ENCODE data around the gene CAPNS1.

The CAPNS1 gene

GRCh38 chr19:36152352-36153091, 12.7 kb downstream of the CAPNS1 start, which contains the start of gene COX7A1:
COX7A1 (minus strand) TSS chr19:36152447; CDS start chr19:36152407, 40 bp downstream.
- Histone ChIP-seq H3K4me3 (ENCODE audit: insufficient read depth in 1 of 2, low read depth in 1 of 2, low read length in 2 of 2) (peak within 1 kb of the TSS in 1 of 2 experiments; percentile 83), H3K4me1 (ENCODE audit: control insufficient read depth, insufficient read depth, low read depth, low read length) (peaks cover 6% of the 10 kb centered on the region), H3K14ac (ENCODE audit: low read length in 2 of 2) (no peak within 1 kb of the TSS), H2BK12ac (ENCODE audit: low read length in 2 of 2) (no peak within 1 kb of the TSS), H2BK120ac (ENCODE audit: low read depth, low read length) (no peak within 1 kb of the TSS), H3K36me3 (ENCODE audit: control insufficient read depth in 1 of 2, insufficient read depth in 2 of 2, low read depth in 1 of 2, low read length in 2 of 2) (peaks cover 33 to 60% of the 10 kb centered on the region in 2 experiments), H3K9me3 (ENCODE audit: control insufficient read depth, low read length) (no peaks in the 10 kb centered on the region), H3K23ac (ENCODE audit: low read length in 2 of 2) (no peak within 1 kb of the TSS), H3K27me3 (ENCODE audit: control insufficient read depth in 1 of 2, insufficient read depth in 1 of 2, low read length in 2 of 2) (no peaks in the 10 kb centered on the region), H4K91ac (ENCODE audit: low read length) (no peak within 1 kb of the TSS), H4K8ac (ENCODE audit: low read length) (no peak within 1 kb of the TSS), H3K27ac (ENCODE audit: low read length, poor library complexity, severe bottlenecking) (no peak within 1 kb of the TSS), H2AFZ (ENCODE audit: low read depth, low read length) (no peak within 1 kb of the TSS), H3K4ac (ENCODE audit: low read depth in 1 of 2, low read length in 2 of 2) (no peak within 1 kb of the TSS), H3K79me1 (replicated peaks; ENCODE audit: low read length, poor library complexity, severe bottlenecking) (peaks cover 24% of the 10 kb centered on the region), H2BK15ac (ENCODE audit: low read depth, poor library complexity, severe bottlenecking) (no peak within 1 kb of the TSS), H3K4me2 (ENCODE audit: low read length, poor library complexity, severe bottlenecking) (no peak within 1 kb of the TSS), H2BK5ac (ENCODE audit: low read depth, low read length, poor library complexity, severe bottlenecking) (no peak within 1 kb of the TSS), H2AK5ac (ENCODE audit: low read length, severe bottlenecking) (no peak within 1 kb of the TSS), H3K9ac (ENCODE audit: low read length) (peak within 1 kb of the TSS; percentile 95), H3K18ac (ENCODE audit: low read depth in 1 of 2, low read length in 2 of 2) (no peak within 1 kb of the TSS)
- no peak for DNase-seq
- WGBS = 98% methylated on average over 37 of the region's 40 CpGs

DNA sequence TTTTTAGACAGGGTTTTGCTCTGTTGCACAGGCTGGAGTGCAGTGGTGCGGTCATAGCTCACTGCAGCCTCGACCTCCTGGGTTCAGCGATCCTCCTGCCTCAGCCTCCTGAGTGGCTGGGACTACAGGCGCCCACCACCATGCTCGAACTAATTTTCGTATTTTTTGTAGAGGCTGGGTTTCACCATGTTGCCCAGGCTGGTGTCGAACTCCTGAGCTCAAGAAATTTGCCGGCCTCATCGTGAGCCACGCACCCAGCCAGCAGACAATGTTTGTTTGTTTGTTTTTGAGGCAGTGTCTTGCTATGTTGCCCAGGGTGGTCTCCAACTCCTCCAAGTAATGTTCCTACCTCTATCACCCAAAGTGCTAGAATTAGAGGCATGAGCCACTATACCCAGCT, 13.3 kb downstream of the CAPNS1 start:
- peaks cover 6% of the 10 kb centered on the region for H3K4me1 ChIP-seq (ENCODE audit: control insufficient read depth, insufficient read depth, low read depth, low read length)
- H2BK120ac ChIP-seq (ENCODE audit: low read depth, low read length) = no peak overlapping the region
- no peaks in the 10 kb centered on the region for H3K27me3 ChIP-seq (ENCODE audit: control insufficient read depth in 1 of 2, insufficient read depth in 1 of 2, low read length in 2 of 2)
- no peak overlapping the region for H3K27ac ChIP-seq (ENCODE audit: low read length, poor library complexity, severe bottlenecking)
- H3K4me2 ChIP-seq (ENCODE audit: low read length, poor library complexity, severe bottlenecking) = no peak overlapping the region
- H4K8ac ChIP-seq (ENCODE audit: low read length) = no peak overlapping the region
- 95% methylated on average over 10 of the region's 10 CpGs for WGBS
- no peak overlapping the region for H2BK12ac ChIP-seq (ENCODE audit: low read length in 2 of 2)
- H3K9ac ChIP-seq (ENCODE audit: low read length) = peak overlapping the region; percentile 95
- DNase-seq = no peak
- H2AK5ac ChIP-seq (ENCODE audit: low read length, severe bottlenecking) = no peak overlapping the region
- H4K91ac ChIP-seq (ENCODE audit: low read length) = no peak overlapping the region
- no peak overlapping the region for H2AFZ ChIP-seq (ENCODE audit: low read depth, low read length)
- H2BK15ac ChIP-seq (ENCODE audit: low read depth, poor library complexity, severe bottlenecking) = no peak overlapping the region
- H3K36me3 ChIP-seq (ENCODE audit: control insufficient read depth in 1 of 2, insufficient read depth in 2 of 2, low read depth in 1 of 2, low read length in 2 of 2) = peaks cover 27 to 54% of the 10 kb centered on the region in 2 experiments
- no peak overlapping the region for H3K18ac ChIP-seq (ENCODE audit: low read depth in 1 of 2, low read length in 2 of 2)
- peaks cover 24% of the 10 kb centered on the region for H3K79me1 ChIP-seq (replicated peaks; ENCODE audit: low read length, poor library complexity, severe bottlenecking)
- no peaks in the 10 kb centered on the region for H3K9me3 ChIP-seq (ENCODE audit: control insufficient read depth, low read length)
- no peak overlapping the region for H3K23ac ChIP-seq (ENCODE audit: low read length in 2 of 2)
- H3K14ac ChIP-seq (ENCODE audit: low read length in 2 of 2) = no peak overlapping the region
- no peak overlapping the region for H3K4ac ChIP-seq (ENCODE audit: low read depth in 1 of 2, low read length in 2 of 2)
- H3K4me3 ChIP-seq (ENCODE audit: insufficient read depth in 1 of 2, low read depth in 1 of 2, low read length in 2 of 2) = peak overlapping the region in 1 of 2 experiments; percentile 83
- H2BK5ac ChIP-seq (ENCODE audit: low read depth, low read length, poor library complexity, severe bottlenecking) = no peak overlapping the region

GRCh38 chr19:36160821-36161596, 21.1 kb downstream of the CAPNS1 start:
- Histone ChIP-seq H3K4me2 (ENCODE audit: low read length, poor library complexity, severe bottlenecking) (no peak overlapping the region), H3K4ac (ENCODE audit: low read depth in 1 of 2, low read length in 2 of 2) (no peak overlapping the region), H3K79me1 (replicated peaks; ENCODE audit: low read length, poor library complexity, severe bottlenecking) (peaks cover 3% of the 10 kb centered on the region), H2AFZ (ENCODE audit: low read depth, low read length) (no peak overlapping the region), H2BK5ac (ENCODE audit: low read depth, low read length, poor library complexity, severe bottlenecking) (no peak overlapping the region), H3K4me3 (ENCODE audit: insufficient read depth in 1 of 2, low read depth in 1 of 2, low read length in 2 of 2) (no peak overlapping the region), H2BK12ac (ENCODE audit: low read length in 2 of 2) (no peak overlapping the region), H4K8ac (ENCODE audit: low read length) (no peak overlapping the region), H3K14ac (ENCODE audit: low read length in 2 of 2) (no peak overlapping the region), H3K36me3 (ENCODE audit: control insufficient read depth in 1 of 2, insufficient read depth in 2 of 2, low read depth in 1 of 2, low read length in 2 of 2) (peaks cover 6 to 14% of the 10 kb centered on the region in 2 experiments), H2BK120ac (ENCODE audit: low read depth, low read length) (no peak overlapping the region), H3K4me1 (ENCODE audit: control insufficient read depth, insufficient read depth, low read depth, low read length) (no peaks in the 10 kb centered on the region), H2AK5ac (ENCODE audit: low read length, severe bottlenecking) (no peak overlapping the region), H3K23ac (ENCODE audit: low read length in 2 of 2) (no peak overlapping the region), H3K9ac (ENCODE audit: low read length) (no peak overlapping the region), H3K27me3 (ENCODE audit: control insufficient read depth in 1 of 2, insufficient read depth in 1 of 2, low read length in 2 of 2) (no peaks in the 10 kb centered on the region), H2BK15ac (ENCODE audit: low read depth, poor library complexity, severe bottlenecking) (no peak overlapping the region), H4K91ac (ENCODE audit: low read length) (no peak overlapping the region), H3K18ac (ENCODE audit: low read depth in 1 of 2, low read length in 2 of 2) (no peak overlapping the region), H3K27ac (ENCODE audit: low read length, poor library complexity, severe bottlenecking) (no peak overlapping the region), H3K9me3 (ENCODE audit: control insufficient read depth, low read length) (no peaks in the 10 kb centered on the region)
- WGBS = 96% methylated on average over 7 of the region's 7 CpGs
- no peak for DNase-seq

- Histone ChIP-seq H3K9ac (ENCODE audit: low read length) (no peak overlapping the region), H3K4me3 (ENCODE audit: insufficient read depth in 1 of 2, low read depth in 1 of 2, low read length in 2 of 2) (no peak overlapping the region), H3K4ac (ENCODE audit: low read depth in 1 of 2, low read length in 2 of 2) (no peak overlapping the region), H2AK5ac (ENCODE audit: low read length, severe bottlenecking) (no peak overlapping the region), H2BK12ac (ENCODE audit: low read length in 2 of 2) (no peak overlapping the region), H3K4me2 (ENCODE audit: low read length, poor library complexity, severe bottlenecking) (no peak overlapping the region), H3K27ac (ENCODE audit: low read length, poor library complexity, severe bottlenecking) (no peak overlapping the region), H4K91ac (ENCODE audit: low read length) (no peak overlapping the region), H2BK120ac (ENCODE audit: low read depth, low read length) (no peak overlapping the region), H2BK5ac (ENCODE audit: low read depth, low read length, poor library complexity, severe bottlenecking) (no peak overlapping the region), H3K18ac (ENCODE audit: low read depth in 1 of 2, low read length in 2 of 2) (no peak overlapping the region), H3K9me3 (ENCODE audit: control insufficient read depth, low read length) (no peaks in the 10 kb centered on the region), H3K27me3 (ENCODE audit: control insufficient read depth in 1 of 2, insufficient read depth in 1 of 2, low read length in 2 of 2) (no peaks in the 10 kb centered on the region), H2BK15ac (ENCODE audit: low read depth, poor library complexity, severe bottlenecking) (no peak overlapping the region), H3K36me3 (ENCODE audit: control insufficient read depth in 1 of 2, insufficient read depth in 2 of 2, low read depth in 1 of 2, low read length in 2 of 2) (peaks cover 8 to 20% of the 10 kb centered on the region in 2 experiments), H3K23ac (ENCODE audit: low read length in 2 of 2) (no peak overlapping the region), H3K79me1 (replicated peaks; ENCODE audit: low read length, poor library complexity, severe bottlenecking) (peaks cover 3% of the 10 kb centered on the region), H4K8ac (ENCODE audit: low read length) (no peak overlapping the region), H2AFZ (ENCODE audit: low read depth, low read length) (no peak overlapping the region), H3K4me1 (ENCODE audit: control insufficient read depth, insufficient read depth, low read depth, low read length) (no peaks in the 10 kb centered on the region), H3K14ac (ENCODE audit: low read length in 2 of 2) (no peak overlapping the region)
- DNase-seq = no peak
- WGBS = 98% methylated on average over 12 of the region's 12 CpGs
These were observed 23.9 kb downstream of the CAPNS1 start for GRCh38 chr19:36163813-36164212.
